ENCODE data around the gene PSMA8. TPM values are rescaled to one million over a fixed set of nuclear protein-coding genes. Genes with fewer than 3 reads are reported as not detected.
"Not testable (repeated sequence)": the region's sequence is repeated elsewhere in the genome, so short reads cannot be mapped to it uniquely, and the experiment has no call there.

PSMA8 gene
- total RNA-seq, 1 donor from 2014 or later: 0.89 TPM

GRCh38 chr18:26134107-26134506, 438 bp downstream of the PSMA8 start:
- peak overlapping the region; percentile 81 for H3K27ac Mint-ChIP-seq
- ATAC-seq (ENCODE audit: low read depth): peak; percentile 42
- ChIA-PET POLR2A (interaction anchor here (1.3 to 1.6 kb wide), 2 partner anchors 43 to 92 kb away, joined by 3 to 5 read pairs; partner anchors contain the start of genes SS18 and TAF4B), CTCF (no interaction called here)
- TF ChIP-seq, protein P1, sequence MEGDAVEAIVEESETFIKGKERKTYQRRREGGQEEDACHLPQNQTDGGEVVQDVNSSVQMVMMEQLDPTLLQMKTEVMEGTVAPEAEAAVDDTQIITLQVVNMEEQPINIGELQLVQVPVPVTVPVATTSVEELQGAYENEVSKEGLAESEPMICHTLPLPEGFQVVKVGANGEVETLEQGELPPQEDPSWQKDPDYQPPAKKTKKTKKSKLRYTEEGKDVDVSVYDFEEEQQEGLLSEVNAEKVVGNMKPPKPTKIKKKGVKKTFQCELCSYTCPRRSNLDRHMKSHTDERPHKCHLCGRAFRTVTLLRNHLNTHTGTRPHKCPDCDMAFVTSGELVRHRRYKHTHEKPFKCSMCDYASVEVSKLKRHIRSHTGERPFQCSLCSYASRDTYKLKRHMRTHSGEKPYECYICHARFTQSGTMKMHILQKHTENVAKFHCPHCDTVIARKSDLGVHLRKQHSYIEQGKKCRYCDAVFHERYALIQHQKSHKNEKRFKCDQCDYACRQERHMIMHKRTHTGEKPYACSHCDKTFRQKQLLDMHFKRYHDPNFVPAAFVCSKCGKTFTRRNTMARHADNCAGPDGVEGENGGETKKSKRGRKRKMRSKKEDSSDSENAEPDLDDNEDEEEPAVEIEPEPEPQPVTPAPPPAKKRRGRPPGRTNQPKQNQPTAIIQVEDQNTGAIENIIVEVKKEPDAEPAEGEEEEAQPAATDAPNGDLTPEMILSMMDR (IDR thresholded peaks at IDR 0.05): no peak
- peak overlapping the region; percentile 83 for H3K4me3 Mint-ChIP-seq
- no peaks in the 10 kb centered on the region for H3K27me3 Mint-ChIP-seq
- no peak for DNase-seq
- intact Hi-C loops (cut with micrococcal nuclease): no loop called here
- H3K36me3 Mint-ChIP-seq (ENCODE audit: low read depth): no peaks in the 10 kb centered on the region
- no peaks in the 10 kb centered on the region for H3K9me3 Mint-ChIP-seq
- H3K4me1 Mint-ChIP-seq: peaks cover 4% of the 10 kb centered on the region

GRCh38 chr18:26135548-26135947, 1.9 kb downstream of the PSMA8 start:
- Mint-ChIP-seq H3K9me3 (no peaks in the 10 kb centered on the region), H3K4me3 (no peak overlapping the region), H3K27ac (no peak overlapping the region), H3K36me3 (ENCODE audit: low read depth) (no peaks in the 10 kb centered on the region), H3K4me1 (peaks cover 4% of the 10 kb centered on the region), H3K27me3 (no peaks in the 10 kb centered on the region)
- ChIA-PET POLR2A (no interaction called here), CTCF (no interaction called here)
- no peak for DNase-seq
- TF ChIP-seq, protein P1 (IDR thresholded peaks at IDR 0.05): no peak
- no peak for ATAC-seq (ENCODE audit: low read depth)
- intact Hi-C loops (cut with micrococcal nuclease): no loop called here

- ChIA-PET POLR2A (no interaction called here), CTCF (no interaction called here)
- Mint-ChIP-seq H3K27me3 (no peaks in the 10 kb centered on the region), H3K36me3 (ENCODE audit: low read depth) (no peaks in the 10 kb centered on the region), H3K9me3 (no peaks in the 10 kb centered on the region), H3K4me1 (peaks cover 8% of the 10 kb centered on the region), H3K27ac (no peak overlapping the region), H3K4me3 (no peak overlapping the region)
- no peak for DNase-seq
- TF ChIP-seq, protein P1 (IDR thresholded peaks at IDR 0.05): no peak
- intact Hi-C loops (cut with micrococcal nuclease): no loop called here
- ATAC-seq (ENCODE audit: low read depth): no peak
Observed at GRCh38 chr18:26157326-26157725, 23.7 kb downstream of the PSMA8 start.

DNA sequence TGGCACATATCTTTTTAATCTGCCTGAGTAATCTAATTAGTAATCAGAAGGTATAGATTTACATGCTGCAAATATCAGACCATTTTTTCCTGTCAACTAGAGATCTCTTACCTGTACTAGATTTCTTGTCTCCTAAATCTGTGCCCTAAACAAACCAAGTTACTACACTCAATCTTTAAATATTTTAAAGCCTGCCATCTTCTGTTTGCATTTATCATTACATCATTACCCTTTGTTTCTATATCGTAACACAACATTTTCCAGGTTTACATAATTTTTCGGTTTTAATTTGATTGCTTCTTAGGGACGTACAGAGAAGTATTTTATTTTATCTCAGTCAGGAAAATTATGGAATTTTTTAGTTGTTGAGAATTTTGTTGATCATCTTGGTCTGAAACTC, 25.7 kb downstream of the PSMA8 start:
- CTCF ChIA-PET: no interaction called here
- ATAC-seq (ENCODE audit: low read depth) (no peak), DNase-seq (no peak)
- H3K27ac Mint-ChIP-seq: no peak overlapping the region
- POLR2A ChIA-PET: no interaction called here
- intact Hi-C loops (cut with micrococcal nuclease): loop anchor here (1.0 kb wide), 1 partner anchor 69 kb away; the partner anchor contains the start of gene SS18
- no peaks in the 10 kb centered on the region for H3K9me3 Mint-ChIP-seq
- H3K4me1 Mint-ChIP-seq: peaks cover 8% of the 10 kb centered on the region
- TF ChIP-seq, protein P1 (IDR thresholded peaks at IDR 0.05): no peak
- H3K4me3 Mint-ChIP-seq: no peak overlapping the region
- no peaks in the 10 kb centered on the region for H3K36me3 Mint-ChIP-seq (ENCODE audit: low read depth)
- H3K27me3 Mint-ChIP-seq: no peaks in the 10 kb centered on the region

GRCh38 chr18:26164571-26164970, 30.9 kb downstream of the PSMA8 start:
- no peaks in the 10 kb centered on the region for H3K9me3 Mint-ChIP-seq
- no peak for ATAC-seq (ENCODE audit: low read depth)
- intact Hi-C loops (cut with micrococcal nuclease): no loop called here

DNA sequence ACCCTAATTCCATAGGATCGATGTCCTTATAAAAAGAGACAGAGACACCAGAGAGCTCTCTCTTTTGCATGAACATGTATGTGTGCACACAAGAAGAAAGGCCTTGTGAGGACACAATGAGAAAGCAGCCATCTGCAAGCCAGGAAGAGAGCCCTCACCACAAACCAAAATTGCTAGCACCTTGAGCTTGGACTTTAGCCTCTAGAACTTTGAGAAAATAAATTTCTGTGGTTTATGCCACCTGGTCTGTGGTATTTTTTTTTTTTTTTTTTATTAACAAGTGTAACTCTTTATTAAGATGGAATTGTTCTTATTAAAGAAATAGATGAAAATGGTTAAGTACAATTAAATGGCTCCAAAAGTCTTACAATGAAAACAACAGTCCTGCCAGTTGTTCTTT, 33.9 kb downstream of the PSMA8 start:
- intact Hi-C loops (cut with micrococcal nuclease); H3K4me3 Mint-ChIP-seq: not testable (repeated sequence)

More at GRCh38 chr18:26164571-26164970, 30.9 kb downstream of the PSMA8 start:
- TF ChIP-seq, protein P1 (IDR thresholded peaks at IDR 0.05): no peak
- ChIA-PET POLR2A (no interaction called here), CTCF (no interaction called here)
- Mint-ChIP-seq H3K27ac (no peak overlapping the region), H3K4me1 (peaks cover 1% of the 10 kb centered on the region), H3K36me3 (ENCODE audit: low read depth) (no peaks in the 10 kb centered on the region), H3K27me3 (no peaks in the 10 kb centered on the region), H3K4me3 (no peak overlapping the region)
- no peak for DNase-seq

More for the DNA sequence above, 33.9 kb downstream of the PSMA8 start:
- CTCF ChIA-PET; H3K4me1 Mint-ChIP-seq; DNase-seq; ATAC-seq (ENCODE audit: low read depth); H3K27ac Mint-ChIP-seq; H3K27me3 Mint-ChIP-seq; POLR2A ChIA-PET; H3K9me3 Mint-ChIP-seq; H3K36me3 Mint-ChIP-seq (ENCODE audit: low read depth): not testable (repeated sequence)

Measured in activated B cell treated with CpG ODN at 0.5 μM for 24 hours (primary cell).